Measurements from ENCODE around the gene PRF1.

Gene PRF1

GRCh38 chr10:70596110-70596798, 6.3 kb downstream of the PRF1 start:
- FAIRE-seq (no peak), DNase-seq (ENCODE audit: insufficient read length, low spot score) (no peak)
- TF ChIP-seq, protein P1, sequence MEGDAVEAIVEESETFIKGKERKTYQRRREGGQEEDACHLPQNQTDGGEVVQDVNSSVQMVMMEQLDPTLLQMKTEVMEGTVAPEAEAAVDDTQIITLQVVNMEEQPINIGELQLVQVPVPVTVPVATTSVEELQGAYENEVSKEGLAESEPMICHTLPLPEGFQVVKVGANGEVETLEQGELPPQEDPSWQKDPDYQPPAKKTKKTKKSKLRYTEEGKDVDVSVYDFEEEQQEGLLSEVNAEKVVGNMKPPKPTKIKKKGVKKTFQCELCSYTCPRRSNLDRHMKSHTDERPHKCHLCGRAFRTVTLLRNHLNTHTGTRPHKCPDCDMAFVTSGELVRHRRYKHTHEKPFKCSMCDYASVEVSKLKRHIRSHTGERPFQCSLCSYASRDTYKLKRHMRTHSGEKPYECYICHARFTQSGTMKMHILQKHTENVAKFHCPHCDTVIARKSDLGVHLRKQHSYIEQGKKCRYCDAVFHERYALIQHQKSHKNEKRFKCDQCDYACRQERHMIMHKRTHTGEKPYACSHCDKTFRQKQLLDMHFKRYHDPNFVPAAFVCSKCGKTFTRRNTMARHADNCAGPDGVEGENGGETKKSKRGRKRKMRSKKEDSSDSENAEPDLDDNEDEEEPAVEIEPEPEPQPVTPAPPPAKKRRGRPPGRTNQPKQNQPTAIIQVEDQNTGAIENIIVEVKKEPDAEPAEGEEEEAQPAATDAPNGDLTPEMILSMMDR (IDR thresholded peaks at IDR 0.05; ENCODE audit: insufficient read depth, missing control alignments) = no peak

DNA sequence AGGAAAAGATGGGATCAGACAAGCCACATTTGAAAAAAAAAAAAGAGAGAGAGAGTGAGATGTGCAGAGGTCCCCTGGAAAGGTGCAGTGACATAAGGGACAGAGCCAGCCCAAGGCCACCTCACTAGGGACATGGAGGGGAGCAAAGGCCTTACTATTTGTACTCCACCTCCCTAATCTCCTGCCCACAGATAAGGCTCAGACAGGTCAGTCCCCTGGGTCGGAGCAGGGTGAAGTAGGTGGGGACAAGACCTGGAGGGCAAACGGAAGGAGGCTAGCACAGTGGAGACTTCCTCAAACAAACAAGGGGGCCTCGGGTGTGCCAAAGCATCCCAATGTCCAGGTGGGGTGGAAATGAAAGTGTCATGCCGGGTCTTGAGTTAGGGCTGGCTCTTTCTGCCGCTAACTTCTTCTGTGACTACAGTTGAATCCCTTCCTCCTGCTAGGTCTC, 7.0 kb downstream of the PRF1 start:
- DNase-seq (ENCODE audit: insufficient read length, low spot score) = no peak
- FAIRE-seq = no peak
- TF ChIP-seq, protein P1 (IDR thresholded peaks at IDR 0.05; ENCODE audit: insufficient read depth, missing control alignments) = no peak

- TF ChIP-seq, protein P1 (IDR thresholded peaks at IDR 0.05; ENCODE audit: insufficient read depth, missing control alignments) = no peak
- FAIRE-seq = no peak
- DNase-seq (ENCODE audit: insufficient read length, low spot score) = no peak
Observed at GRCh38 chr10:70594161-70594560, 8.4 kb downstream of the PRF1 start.

- TF ChIP-seq, protein P1 (IDR thresholded peaks at IDR 0.05; ENCODE audit: insufficient read depth, missing control alignments) = no peak
- FAIRE-seq (no peak), DNase-seq (ENCODE audit: insufficient read length, low spot score) (no peak)
Observed at GRCh38 chr10:70593513-70593890, 9.0 kb downstream of the PRF1 start.

- FAIRE-seq = no peak
- no peak for DNase-seq (ENCODE audit: insufficient read length, low spot score)
Observed at GRCh38 chr10:70592746-70593512, 9.6 kb downstream of the PRF1 start.

GRCh38 chr10:70592186-70592735, 10.3 kb downstream of the PRF1 start:
- TF ChIP-seq, protein P1 (IDR thresholded peaks at IDR 0.05; ENCODE audit: insufficient read depth, missing control alignments) = no peak
- no peak for DNase-seq (ENCODE audit: insufficient read length, low spot score)
- no peak for FAIRE-seq

More at GRCh38 chr10:70592746-70593512, 9.6 kb downstream of the PRF1 start:
- TF ChIP-seq, protein P1 (IDR thresholded peaks at IDR 0.05; ENCODE audit: insufficient read depth, missing control alignments) = no peak
